ENCODE results near the gene KLHL1.

- TF ChIP-seq POLR2AphosphoS5 (IDR thresholded peaks at IDR 0.05) (no peak), CTCF (IDR thresholded peaks at IDR 0.05; ENCODE audit: poor library complexity, severe bottlenecking) (no peak), EZH2 (IDR thresholded peaks at IDR 0.05; ENCODE audit: borderline replicate concordance, insufficient read depth, low read length, poor library complexity, severe bottlenecking) (no peak), EP300 (conservative IDR thresholded peaks at IDR 0.05; ENCODE audit: poor library complexity, severe bottlenecking) (no peak), SMC3 (conservative IDR thresholded peaks at IDR 0.05; ENCODE audit: poor library complexity) (no peak), TAF1 (IDR thresholded peaks at IDR 0.05; ENCODE audit: low read depth) (no peak)
Observed at GRCh38 chr13:69809152-69809551, 299.1 kb downstream of the KLHL1 start.

Data from neural cell (in vitro differentiated cells).